Measurements from ENCODE around the gene BORCS6.
"Not testable (repeated sequence)": the region's sequence is repeated elsewhere in the genome, so short reads cannot be mapped to it uniquely, and the experiment has no call there.

DNA sequence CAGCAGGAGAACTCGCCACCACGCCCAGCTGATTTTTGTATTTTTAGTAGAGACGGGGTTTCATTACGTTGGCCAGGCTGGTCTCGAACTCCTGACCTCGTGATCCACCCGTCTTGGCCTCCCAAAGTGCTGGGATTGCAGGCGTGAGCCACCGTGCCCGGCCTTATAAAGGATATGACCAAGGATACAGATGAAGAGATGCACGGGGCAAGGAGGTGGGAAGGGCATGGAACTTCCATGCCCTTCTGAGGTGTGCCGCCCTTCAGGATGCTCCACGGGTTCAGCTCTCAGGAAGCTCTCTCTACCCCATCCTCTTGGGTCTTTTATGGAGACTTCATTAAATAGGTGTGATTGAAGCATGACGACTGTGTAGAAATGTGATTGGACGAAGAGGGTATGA is 24.0 kb upstream of the BORCS6 start:
- TF ChIP-seq, protein P1, sequence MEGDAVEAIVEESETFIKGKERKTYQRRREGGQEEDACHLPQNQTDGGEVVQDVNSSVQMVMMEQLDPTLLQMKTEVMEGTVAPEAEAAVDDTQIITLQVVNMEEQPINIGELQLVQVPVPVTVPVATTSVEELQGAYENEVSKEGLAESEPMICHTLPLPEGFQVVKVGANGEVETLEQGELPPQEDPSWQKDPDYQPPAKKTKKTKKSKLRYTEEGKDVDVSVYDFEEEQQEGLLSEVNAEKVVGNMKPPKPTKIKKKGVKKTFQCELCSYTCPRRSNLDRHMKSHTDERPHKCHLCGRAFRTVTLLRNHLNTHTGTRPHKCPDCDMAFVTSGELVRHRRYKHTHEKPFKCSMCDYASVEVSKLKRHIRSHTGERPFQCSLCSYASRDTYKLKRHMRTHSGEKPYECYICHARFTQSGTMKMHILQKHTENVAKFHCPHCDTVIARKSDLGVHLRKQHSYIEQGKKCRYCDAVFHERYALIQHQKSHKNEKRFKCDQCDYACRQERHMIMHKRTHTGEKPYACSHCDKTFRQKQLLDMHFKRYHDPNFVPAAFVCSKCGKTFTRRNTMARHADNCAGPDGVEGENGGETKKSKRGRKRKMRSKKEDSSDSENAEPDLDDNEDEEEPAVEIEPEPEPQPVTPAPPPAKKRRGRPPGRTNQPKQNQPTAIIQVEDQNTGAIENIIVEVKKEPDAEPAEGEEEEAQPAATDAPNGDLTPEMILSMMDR (IDR thresholded peaks at IDR 0.05) = not testable (repeated sequence)
- not testable (repeated sequence) for TF ChIP-seq TCF7L2 (IDR thresholded peaks at IDR 0.05; ENCODE audit: low read depth, low read length); POLR2AphosphoS5 (IDR thresholded peaks at IDR 0.05; ENCODE audit: low read depth, low read length); SIN3A (IDR thresholded peaks at IDR 0.05; ENCODE audit: borderline replicate concordance, insufficient read depth, low read depth, low read length)
- TF ChIP-seq, protein P2, sequence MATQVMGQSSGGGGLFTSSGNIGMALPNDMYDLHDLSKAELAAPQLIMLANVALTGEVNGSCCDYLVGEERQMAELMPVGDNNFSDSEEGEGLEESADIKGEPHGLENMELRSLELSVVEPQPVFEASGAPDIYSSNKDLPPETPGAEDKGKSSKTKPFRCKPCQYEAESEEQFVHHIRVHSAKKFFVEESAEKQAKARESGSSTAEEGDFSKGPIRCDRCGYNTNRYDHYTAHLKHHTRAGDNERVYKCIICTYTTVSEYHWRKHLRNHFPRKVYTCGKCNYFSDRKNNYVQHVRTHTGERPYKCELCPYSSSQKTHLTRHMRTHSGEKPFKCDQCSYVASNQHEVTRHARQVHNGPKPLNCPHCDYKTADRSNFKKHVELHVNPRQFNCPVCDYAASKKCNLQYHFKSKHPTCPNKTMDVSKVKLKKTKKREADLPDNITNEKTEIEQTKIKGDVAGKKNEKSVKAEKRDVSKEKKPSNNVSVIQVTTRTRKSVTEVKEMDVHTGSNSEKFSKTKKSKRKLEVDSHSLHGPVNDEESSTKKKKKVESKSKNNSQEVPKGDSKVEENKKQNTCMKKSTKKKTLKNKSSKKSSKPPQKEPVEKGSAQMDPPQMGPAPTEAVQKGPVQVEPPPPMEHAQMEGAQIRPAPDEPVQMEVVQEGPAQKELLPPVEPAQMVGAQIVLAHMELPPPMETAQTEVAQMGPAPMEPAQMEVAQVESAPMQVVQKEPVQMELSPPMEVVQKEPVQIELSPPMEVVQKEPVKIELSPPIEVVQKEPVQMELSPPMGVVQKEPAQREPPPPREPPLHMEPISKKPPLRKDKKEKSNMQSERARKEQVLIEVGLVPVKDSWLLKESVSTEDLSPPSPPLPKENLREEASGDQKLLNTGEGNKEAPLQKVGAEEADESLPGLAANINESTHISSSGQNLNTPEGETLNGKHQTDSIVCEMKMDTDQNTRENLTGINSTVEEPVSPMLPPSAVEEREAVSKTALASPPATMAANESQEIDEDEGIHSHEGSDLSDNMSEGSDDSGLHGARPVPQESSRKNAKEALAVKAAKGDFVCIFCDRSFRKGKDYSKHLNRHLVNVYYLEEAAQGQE (IDR thresholded peaks at IDR 0.05; ENCODE audit: insufficient read depth in 1 of 2, low read depth in 2 of 2, low read length in 1 of 2) = not testable (repeated sequence)

Data from Panc1 (cell line).